CD4-positive, CD25-positive, alpha-beta regulatory T cell (primary cell): ENCODE results near the gene FSTL3. TPM values are rescaled to one million over a fixed set of nuclear protein-coding genes. Genes with fewer than 3 reads are reported as not detected.

Experiments
- ATAC-seq, 2 donors: fragments of 150-1000 bp; cut with Tn5 transposase; one replicate each; pipeline ENCODE4 v1.10.0; 2021; ENCODE audit warnings: low read depth in 2 of 2, moderate number of reproducible peaks in 2 of 2, moderate library complexity in 1 of 2
- DNase-seq, 3 donors: peaks; one replicate each; pipeline versions ENCODE4 v3.0.0 to v3.0.0-alpha.2; 2012 to 2022; ENCODE audit warnings: mixed read lengths in 1 of 3
- H3K27ac ChIP-seq: one replicate; pipeline ENCODE4 v1.7.0; 2013; ENCODE audit warnings: mild to moderate bottlenecking, low read length; ENCODE audit not compliant: insufficient read depth, poor library complexity, severe bottlenecking
- H3K27me3 ChIP-seq: one replicate; pipeline ENCODE4 v1.7.0; 2013; ENCODE audit warnings: low read length; ENCODE audit not compliant: control insufficient read depth, insufficient read depth
- H3K36me3 ChIP-seq: one replicate; pipeline ENCODE4 v1.7.0; 2013; ENCODE audit warnings: mild to moderate bottlenecking, low read length, moderate library complexity; ENCODE audit not compliant: control insufficient read depth, insufficient read depth
- H3K4me1 ChIP-seq: 2 replicates; pipeline ENCODE4 v1.7.0; 2013; ENCODE audit warnings: mild to moderate bottlenecking, low read length; ENCODE audit not compliant: insufficient read depth, control insufficient read depth, poor library complexity, severe bottlenecking
- H3K4me3 ChIP-seq: one replicate; pipeline ENCODE4 v1.7.0; 2013; ENCODE audit warnings: low read depth, mild to moderate bottlenecking, low read length, moderate library complexity
- H3K9me3 ChIP-seq, 2 experiments: 1 replicate in 1 of 2; 2 replicates in 1 of 2; pipeline ENCODE4 v1.7.0; 2013; ENCODE audit warnings: low read length in 2 of 2, mild to moderate bottlenecking in 1 of 2, moderate library complexity in 1 of 2; ENCODE audit not compliant: control insufficient read depth in 2 of 2
- H3K27ac Mint-ChIP-seq, 3 donors: one replicate each; pipeline ENCODE4 v1.8.0; 2020 to 2022; ENCODE audit warnings: mild to moderate bottlenecking in 3 of 3, mixed read lengths in 3 of 3, moderate library complexity in 2 of 3
- H3K27me3 Mint-ChIP-seq: one replicate; pipeline ENCODE4 v1.8.0; 2022; ENCODE audit warnings: mild to moderate bottlenecking, mixed read lengths
- H3K36me3 Mint-ChIP-seq: one replicate; pipeline ENCODE4 v1.8.0; 2020; ENCODE audit warnings: mixed read lengths
- H3K4me1 Mint-ChIP-seq, 4 donors: one replicate each; pipeline ENCODE4 v1.8.0; 2020 to 2022; ENCODE audit warnings: mixed read lengths in 4 of 4, mild to moderate bottlenecking in 1 of 4
- H3K4me3 Mint-ChIP-seq, 4 donors: one replicate each; pipeline ENCODE4 v1.8.0; 2020 to 2022; ENCODE audit warnings: mild to moderate bottlenecking in 4 of 4, mixed read lengths in 4 of 4, moderate library complexity in 3 of 4
- H3K9me3 Mint-ChIP-seq, 7 donors: one replicate each; pipeline ENCODE4 v1.8.0; 2020 to 2022; ENCODE audit warnings: mixed read lengths in 7 of 7, mild to moderate bottlenecking in 3 of 7, moderate library complexity in 2 of 7
- polyA plus RNA-seq, 4 donors: library from polyadenylated mRNA; unstranded; fragments of 300-500 nt; fragmentation: Illumina TruSeq; gene quantifications; one replicate each; pipeline ENCODE4 v1.2.3, GENCODE V29; 2021
- total RNA-seq: library from RNA; stranded (reverse); gene quantifications from one replicate; pipeline ENCODE4 v1.2.3, GENCODE V29; 2022

The FSTL3 gene
- total and polyA plus RNA-seq, 5 donors from 2014 or later = 0.55 to 2.1 (median 0.64) TPM

- Histone ChIP-seq H3K27me3 (no peaks in the 10 kb centered on the region), H3K4me3 (no peak overlapping the region)
- DNase-seq = no peak
Observed at GRCh38 chr19:678791-679388, 2.7 kb downstream of the FSTL3 start.

DNA sequence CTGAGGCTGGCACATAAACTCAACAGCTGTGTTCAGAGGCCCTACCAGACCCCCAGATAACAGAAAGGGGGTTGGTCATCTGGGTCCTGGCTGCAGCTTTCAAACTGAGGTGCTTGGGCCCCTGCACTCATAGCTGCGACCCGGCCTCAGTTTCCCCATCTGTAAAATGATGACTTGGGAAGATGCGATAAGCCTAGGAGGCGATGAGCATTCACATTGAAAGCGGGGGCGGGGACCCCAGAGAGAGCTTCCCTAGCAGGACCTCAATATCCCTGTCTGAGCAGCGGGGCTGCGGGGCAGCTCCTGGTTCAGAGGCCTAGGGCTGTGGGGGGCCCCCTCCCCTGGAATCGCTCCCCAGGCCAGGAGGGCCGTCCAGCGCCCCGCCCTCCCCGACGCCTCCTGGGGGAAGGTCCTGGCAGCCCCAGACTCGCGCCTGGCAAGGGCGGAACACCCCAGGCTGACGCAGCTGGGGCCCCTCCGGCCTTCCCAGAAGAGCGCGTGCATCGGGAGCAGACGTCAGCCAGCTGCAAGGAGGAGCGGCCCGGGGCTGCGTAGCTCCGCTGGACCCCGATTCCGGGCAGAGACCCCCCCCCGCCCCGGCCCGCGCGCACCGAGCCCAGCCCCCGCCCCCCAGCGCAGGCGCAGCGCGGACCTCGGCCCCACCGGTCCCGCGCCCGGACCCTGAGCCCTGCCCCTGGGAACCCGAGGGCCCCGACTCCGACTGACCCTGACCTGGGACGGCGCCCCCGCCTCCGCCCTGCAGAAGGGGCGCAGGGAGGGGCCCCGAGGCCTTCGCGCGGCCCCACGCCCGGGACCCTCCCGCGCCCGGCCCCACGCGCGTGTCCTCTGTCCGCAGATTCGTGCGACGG is 3.5 kb downstream of the FSTL3 start:
- no peaks in the 10 kb centered on the region for H3K36me3 ChIP-seq
- DNase-seq (no peak), ATAC-seq (no peak)
- Mint-ChIP-seq H3K4me3 (peak overlapping the region; percentile 47 to 92 (median 84)), H3K27ac (no peak overlapping the region), H3K9me3 (no peaks in the 10 kb centered on the region), H3K27me3 (peaks cover 7% of the 10 kb centered on the region), H3K36me3 (no peaks in the 10 kb centered on the region), H3K4me1 (peaks cover 0 to 14% (median 0%) of the 10 kb centered on the region in 4 donors)
- peaks cover 14% of the 10 kb centered on the region for H3K4me1 ChIP-seq
- H3K27ac ChIP-seq = peak overlapping the region; percentile 33
- H3K9me3 ChIP-seq = no peaks in the 10 kb centered on the region
- H3K4me3 ChIP-seq = no peak overlapping the region
- no peaks in the 10 kb centered on the region for H3K27me3 ChIP-seq

More at GRCh38 chr19:678791-679388, 2.7 kb downstream of the FSTL3 start:
- Histone ChIP-seq H3K27ac (no peak overlapping the region), H3K9me3 (no peaks in the 10 kb centered on the region), H3K36me3 (no peaks in the 10 kb centered on the region), H3K4me1 (peaks cover 14% of the 10 kb centered on the region)
- ATAC-seq = no peak
- Mint-ChIP-seq H3K27me3 (peaks cover 7% of the 10 kb centered on the region), H3K9me3 (no peaks in the 10 kb centered on the region), H3K27ac (peak overlapping the region in 1 of 3 donors; percentile 52), H3K4me3 (peak overlapping the region; percentile 70 to 80 (median 74)), H3K36me3 (no peaks in the 10 kb centered on the region), H3K4me1 (peaks cover 0 to 14% (median 0%) of the 10 kb centered on the region in 4 donors)

GRCh38 chr19:680287-681028 is 4.3 kb downstream of the FSTL3 start:
- peak overlapping the region; percentile 81 for H3K27ac ChIP-seq
- Mint-ChIP-seq H3K27me3 (peaks cover 1% of the 10 kb centered on the region), H3K4me3 (peak overlapping the region; percentile 87 to 95 (median 92)), H3K36me3 (no peaks in the 10 kb centered on the region), H3K9me3 (no peaks in the 10 kb centered on the region), H3K27ac (peak overlapping the region; percentile 79 to 98 (median 88)), H3K4me1 (peaks cover 0 to 10% (median 0%) of the 10 kb centered on the region in 4 donors)
- no peaks in the 10 kb centered on the region for H3K27me3 ChIP-seq
- peaks cover 14% of the 10 kb centered on the region for H3K4me1 ChIP-seq
- H3K9me3 ChIP-seq = no peaks in the 10 kb centered on the region
- no peaks in the 10 kb centered on the region for H3K36me3 ChIP-seq
- DNase-seq (peak; percentile 96 to 99 (median 98)), ATAC-seq (peak; percentile 81 to 83)
- peak overlapping the region; percentile 53 for H3K4me3 ChIP-seq

GRCh38 chr19:681029-682019 is 5.1 kb downstream of the FSTL3 start:
- Mint-ChIP-seq H3K9me3 (peaks cover 0 to 3% (median 0%) of the 10 kb centered on the region in 7 donors), H3K27me3 (no peaks in the 10 kb centered on the region), H3K4me3 (peak overlapping the region in 3 of 4 donors; percentile 87 to 95 (median 92)), H3K4me1 (peaks cover 0 to 10% (median 0%) of the 10 kb centered on the region in 4 donors), H3K27ac (peak overlapping the region; percentile 79 to 98 (median 88)), H3K36me3 (no peaks in the 10 kb centered on the region)
- H3K27ac ChIP-seq = peak overlapping the region; percentile 81
- no peaks in the 10 kb centered on the region for H3K36me3 ChIP-seq
- peaks cover 14% of the 10 kb centered on the region for H3K4me1 ChIP-seq
- H3K9me3 ChIP-seq = no peaks in the 10 kb centered on the region
- no peaks in the 10 kb centered on the region for H3K27me3 ChIP-seq
- no peak overlapping the region for H3K4me3 ChIP-seq
- no peak for ATAC-seq
- DNase-seq = peak; percentile 32 to 89 (median 37)

DNA sequence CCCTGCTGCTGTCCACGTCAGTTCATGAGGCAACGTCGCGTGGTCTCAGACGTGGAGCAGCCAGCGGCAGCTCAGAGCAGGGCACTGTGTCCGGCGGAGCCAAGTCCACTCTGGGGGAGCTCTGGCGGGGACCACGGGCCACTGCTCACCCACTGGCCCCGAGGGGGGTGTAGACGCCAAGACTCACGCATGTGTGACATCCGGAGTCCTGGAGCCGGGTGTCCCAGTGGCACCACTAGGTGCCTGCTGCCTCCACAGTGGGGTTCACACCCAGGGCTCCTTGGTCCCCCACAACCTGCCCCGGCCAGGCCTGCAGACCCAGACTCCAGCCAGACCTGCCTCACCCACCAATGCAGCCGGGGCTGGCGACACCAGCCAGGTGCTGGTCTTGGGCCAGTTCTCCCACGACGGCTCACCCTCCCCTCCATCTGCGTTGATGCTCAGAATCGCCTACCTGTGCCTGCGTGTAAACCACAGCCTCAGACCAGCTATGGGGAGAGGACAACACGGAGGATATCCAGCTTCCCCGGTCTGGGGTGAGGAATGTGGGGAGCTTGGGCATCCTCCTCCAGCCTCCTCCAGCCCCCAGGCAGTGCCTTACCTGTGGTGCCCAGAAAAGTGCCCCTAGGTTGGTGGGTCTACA is 6.6 kb downstream of the FSTL3 start:
- no peaks in the 10 kb centered on the region for H3K36me3 ChIP-seq
- no peak overlapping the region for H3K4me3 ChIP-seq
- no peak overlapping the region for H3K27ac ChIP-seq
- peaks cover 14% of the 10 kb centered on the region for H3K4me1 ChIP-seq
- DNase-seq (no peak), ATAC-seq (no peak)
- H3K27me3 ChIP-seq = no peaks in the 10 kb centered on the region
- Mint-ChIP-seq H3K4me1 (peaks cover 0 to 10% (median 0%) of the 10 kb centered on the region in 4 donors), H3K27ac (peak overlapping the region in 1 of 3 donors; percentile 62), H3K36me3 (no peaks in the 10 kb centered on the region), H3K4me3 (peak overlapping the region in 1 of 4 donors; percentile 33), H3K27me3 (no peaks in the 10 kb centered on the region), H3K9me3 (peaks cover 0 to 3% (median 0%) of the 10 kb centered on the region in 7 donors)
- no peaks in the 10 kb centered on the region for H3K9me3 ChIP-seq

DNA sequence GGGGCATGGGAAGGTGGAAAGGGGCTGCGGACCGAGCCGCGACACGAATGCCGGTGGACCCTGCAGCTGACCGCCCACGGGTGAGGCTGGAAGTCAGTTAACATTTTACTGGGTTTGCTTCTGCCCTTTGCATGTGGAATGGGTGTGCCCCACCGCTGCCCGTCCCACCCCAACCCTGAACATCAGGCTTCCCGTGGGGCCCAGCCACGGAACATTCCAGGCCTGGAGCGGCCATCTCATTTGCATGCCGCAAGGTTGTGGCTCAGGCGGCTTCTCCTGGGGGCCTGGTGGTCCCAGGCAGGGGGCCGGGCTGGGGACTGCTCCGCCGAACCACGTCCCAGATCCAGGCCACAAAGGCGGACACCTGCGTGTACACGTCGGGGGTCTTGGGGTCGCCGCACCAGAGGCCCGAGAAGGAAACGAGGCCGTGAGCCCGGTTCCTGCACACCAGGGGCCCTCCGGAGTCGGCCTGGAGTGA is 9.3 kb downstream of the FSTL3 start:
- Histone ChIP-seq H3K4me3 (no peak overlapping the region), H3K27me3 (no peaks in the 10 kb centered on the region), H3K9me3 (no peaks in the 10 kb centered on the region), H3K27ac (no peak overlapping the region), H3K36me3 (no peaks in the 10 kb centered on the region), H3K4me1 (peaks cover 5% of the 10 kb centered on the region)
- H3K36me3 Mint-ChIP-seq = no peaks in the 10 kb centered on the region
- peaks cover 0 to 5% (median 0%) of the 10 kb centered on the region in 7 donors for H3K9me3 Mint-ChIP-seq
- H3K27me3 Mint-ChIP-seq = no peaks in the 10 kb centered on the region
- DNase-seq (no peak), ATAC-seq (no peak)
- no peak overlapping the region for H3K27ac Mint-ChIP-seq
- H3K4me3 Mint-ChIP-seq = no peak overlapping the region
- peaks cover 0 to 4% (median 0%) of the 10 kb centered on the region in 4 donors for H3K4me1 Mint-ChIP-seq
